Spinal cord (tissue), 10 donors: ENCODE data around the gene CARD10. TPM values are rescaled to one million over a fixed set of nuclear protein-coding genes. Genes with fewer than 3 reads are reported as not detected.
A peak's percentile ranks its signal among the peaks of the same experiment; 100 is the strongest.

Source experiments
- DNase-seq, 6 donors: peaks; one replicate each; pipeline versions ENCODE4 v3.0.0 to v3.0.0-alpha.2; 2013 to 2015; ENCODE audit warnings: low spot score in 6 of 6, low read depth in 4 of 6
- H3K27ac ChIP-seq: one replicate; pipeline ENCODE4 v1.5.1; 2013; ENCODE audit warnings: low read depth, low read length, control low read depth
- H3K27me3 ChIP-seq: one replicate; pipeline ENCODE4 v1.6.1; 2013; ENCODE audit warnings: low read length; ENCODE audit not compliant: control insufficient read depth, insufficient read depth
- H3K36me3 ChIP-seq: one replicate; pipeline ENCODE4 v1.6.1; 2013; ENCODE audit warnings: low read length; ENCODE audit not compliant: control insufficient read depth, insufficient read depth
- H3K4me1 ChIP-seq: one replicate; pipeline ENCODE4 v1.6.1; 2013; ENCODE audit warnings: low read length; ENCODE audit not compliant: control insufficient read depth, insufficient read depth
- H3K4me3 ChIP-seq: one replicate; pipeline ENCODE4 v1.5.1; 2013; ENCODE audit warnings: low read depth, low read length, control low read depth
- H3K9me3 ChIP-seq: one replicate; pipeline ENCODE4 v1.6.1; 2013; ENCODE audit warnings: low read length; ENCODE audit not compliant: control insufficient read depth, insufficient read depth
- WGBS: methylation state at CpG from one replicate; pipeline ENCODE4 v1.1.5; 2013; ENCODE audit warnings: missing lambda C conversion rate; ENCODE audit not compliant: insufficient coverage; 5-methylcytosine and 5-hydroxymethylcytosine counted together
- polyA plus RNA-seq, 2 donors: library from polyadenylated mRNA; unstranded; fragments of 120-200 nt; gene quantifications; one replicate each; pipeline ENCODE4 v1.2.1, GENCODE V29; 2013; ENCODE audit not compliant: insufficient read length in 2 of 2
- total RNA-seq, 2 donors: library from RNA; depleted of rRNA in 1 of 2; stranded (reverse); fragments of 120-200 nt in 1 of 2; fragments of >200 nt in 1 of 2; gene quantifications; one replicate each; pipeline versions ENCODE4 v1.2.3 to v1.2.4, GENCODE V29; 2013 to 2014
- donor health status: healthy.

Gene CARD10
- total and polyA plus RNA-seq, 4 donors, result 4.0 to 14.6 (median 12.8) TPM

- Histone ChIP-seq H3K4me1 (peaks cover 21% of the 10 kb centered on the region), H3K27me3 (no peaks in the 10 kb centered on the region), H3K9me3 (no peaks in the 10 kb centered on the region), H3K4me3 (no peak overlapping the region), H3K36me3 (peaks cover 42% of the 10 kb centered on the region), H3K27ac (no peak overlapping the region)
- 77% methylated on average over 15 of the region's 16 CpGs for whole genome bisulfite sequencing
- DNase-seq, result no peak
Measured at GRCh38 chr22:37491106-37491505, 28.1 kb downstream of the CARD10 start.

- no peak overlapping the region for H3K4me3 ChIP-seq
- DNase-seq, result no peak
- no peak overlapping the region for H3K27ac ChIP-seq
- peaks cover 32% of the 10 kb centered on the region for H3K4me1 ChIP-seq
- no peaks in the 10 kb centered on the region for H3K27me3 ChIP-seq
- WGBS, result 84% methylated on average over 10 of the region's 10 CpGs
- no peaks in the 10 kb centered on the region for H3K9me3 ChIP-seq
- peaks cover 35% of the 10 kb centered on the region for H3K36me3 ChIP-seq
Measured at GRCh38 chr22:37489983-37490382, 29.2 kb downstream of the CARD10 start.

GRCh38 chr22:37488337-37489135, 30.7 kb downstream of the CARD10 start:
- H3K4me3 ChIP-seq, result no peak overlapping the region
- no peak for DNase-seq
- H3K9me3 ChIP-seq, result no peaks in the 10 kb centered on the region
- no peak overlapping the region for H3K27ac ChIP-seq
- no peaks in the 10 kb centered on the region for H3K27me3 ChIP-seq
- H3K36me3 ChIP-seq, result peaks cover 27% of the 10 kb centered on the region
- WGBS, result 74% methylated on average over 13 of the region's 15 CpGs
- H3K4me1 ChIP-seq, result peaks cover 47% of the 10 kb centered on the region

- H3K27me3 ChIP-seq, result no peaks in the 10 kb centered on the region
- H3K4me1 ChIP-seq, result peaks cover 57% of the 10 kb centered on the region
- H3K9me3 ChIP-seq, result no peaks in the 10 kb centered on the region
- no peak for DNase-seq
- no peak overlapping the region for H3K27ac ChIP-seq
- H3K36me3 ChIP-seq, result peaks cover 25% of the 10 kb centered on the region
- 52% methylated on average over 2 of the region's 4 CpGs for WGBS
- H3K4me3 ChIP-seq, result no peak overlapping the region
Measured at GRCh38 chr22:37487571-37487970, 31.6 kb downstream of the CARD10 start.

- no peak overlapping the region for H3K27ac ChIP-seq
- H3K9me3 ChIP-seq, result no peaks in the 10 kb centered on the region
- H3K36me3 ChIP-seq, result peaks cover 21% of the 10 kb centered on the region
- 63% methylated on average over 8 of the region's 10 CpGs for WGBS
- peaks cover 61% of the 10 kb centered on the region for H3K4me1 ChIP-seq
- no peak for DNase-seq
- H3K4me3 ChIP-seq, result no peak overlapping the region
- no peaks in the 10 kb centered on the region for H3K27me3 ChIP-seq
Measured at GRCh38 chr22:37487129-37487528, 32.1 kb downstream of the CARD10 start.

- Histone ChIP-seq H3K4me1 (peaks cover 64% of the 10 kb centered on the region), H3K9me3 (no peaks in the 10 kb centered on the region), H3K27ac (peak within 1 kb of the TSS; percentile 40), H3K4me3 (peak within 1 kb of the TSS; percentile 16), H3K27me3 (no peaks in the 10 kb centered on the region), H3K36me3 (peaks cover 18% of the 10 kb centered on the region)
- 7% methylated on average over 24 of the region's 24 CpGs for WGBS
- DNase-seq, result peak in 3 of 6 donors; percentile 19 to 70 (median 60)
Measured at GRCh38 chr22:37486224-37486845, 32.9 kb downstream of the CARD10 start, which contains the start of gene MFNG. Gene MFNG (minus strand): TSS chr22:37486384. CDS start chr22:37486177, 207 bp downstream.

GRCh38 chr22:37485395-37486223, 33.6 kb downstream of the CARD10 start:
- Histone ChIP-seq H3K36me3 (peaks cover 11% of the 10 kb centered on the region), H3K4me3 (peak overlapping the region; percentile 16), H3K4me1 (peaks cover 69% of the 10 kb centered on the region), H3K9me3 (no peaks in the 10 kb centered on the region), H3K27ac (peak overlapping the region; percentile 40), H3K27me3 (no peaks in the 10 kb centered on the region)
- WGBS, result 76% methylated on average over 25 of the region's 26 CpGs
- no peak for DNase-seq

- Histone ChIP-seq H3K4me3 (peak overlapping the region; percentile 16), H3K36me3 (peaks cover 2% of the 10 kb centered on the region), H3K4me1 (peaks cover 74% of the 10 kb centered on the region), H3K27me3 (no peaks in the 10 kb centered on the region), H3K9me3 (no peaks in the 10 kb centered on the region), H3K27ac (peak overlapping the region; percentile 40)
- 74% methylated on average over 25 of the region's 39 CpGs for WGBS
- DNase-seq, result no peak
Measured at GRCh38 chr22:37484480-37485394, 34.5 kb downstream of the CARD10 start.

- H3K27ac ChIP-seq, result peak overlapping the region; percentile 29
- H3K4me3 ChIP-seq, result no peak overlapping the region
- H3K27me3 ChIP-seq, result no peaks in the 10 kb centered on the region
- H3K4me1 ChIP-seq, result peaks cover 71% of the 10 kb centered on the region
- H3K36me3 ChIP-seq, result peaks cover 4% of the 10 kb centered on the region
- no peaks in the 10 kb centered on the region for H3K9me3 ChIP-seq
- no peak for DNase-seq
- 70% methylated on average over 12 of the region's 13 CpGs for WGBS
Measured at GRCh38 chr22:37483050-37483449, 36.2 kb downstream of the CARD10 start.
